Type B pancreatic cell (in vitro differentiated cells): Measurements from ENCODE around the gene KCNN3. TPM values are rescaled to one million over a fixed set of nuclear protein-coding genes. Genes with fewer than 3 reads are reported as not detected.

Experiments used
- DNase-seq: peaks from one replicate; pipeline ENCODE4 v3.0.0; 2021; ENCODE audit warnings: mixed read lengths; ENCODE audit not compliant: unreplicated experiment; ENCODE audit errors: extremely low spot score
- H3K27ac Mint-ChIP-seq: 2 replicates; pipeline ENCODE4 v1.8.0; 2021; ENCODE audit warnings: mild to moderate bottlenecking, mixed read lengths
- H3K27me3 Mint-ChIP-seq: 2 replicates; pipeline ENCODE4 v1.8.0; 2021; ENCODE audit warnings: mixed read lengths
- H3K36me3 Mint-ChIP-seq: 2 replicates; pipeline ENCODE4 v1.8.0; 2021; ENCODE audit warnings: mixed read lengths
- H3K4me1 Mint-ChIP-seq: one replicate; pipeline ENCODE4 v1.8.0; 2021; ENCODE audit warnings: mixed read lengths; ENCODE audit not compliant: unreplicated experiment
- H3K4me3 Mint-ChIP-seq: 2 replicates; pipeline ENCODE4 v1.8.0; 2021; ENCODE audit warnings: mild to moderate bottlenecking, mixed read lengths
- H3K9me3 Mint-ChIP-seq: 2 replicates; pipeline ENCODE4 v1.8.0; 2021; ENCODE audit warnings: mixed read lengths
- CTCF ChIP-seq: fragments of 200-600 bp; sonication (generic); conservative IDR thresholded peaks from 2 replicates; pipeline ENCODE4 v1.5.0; 2021; ENCODE audit warnings: antibody characterized with exemption, mild to moderate bottlenecking
- total RNA-seq: library from RNA; stranded (reverse); gene quantifications from 2 replicates; pipeline ENCODE4 v1.2.1, GENCODE V29; 2021; ENCODE audit warnings: low replicate concordance

KCNN3 gene
- total RNA-seq, 1 donor from 2014 or later = 3.8 TPM

DNA sequence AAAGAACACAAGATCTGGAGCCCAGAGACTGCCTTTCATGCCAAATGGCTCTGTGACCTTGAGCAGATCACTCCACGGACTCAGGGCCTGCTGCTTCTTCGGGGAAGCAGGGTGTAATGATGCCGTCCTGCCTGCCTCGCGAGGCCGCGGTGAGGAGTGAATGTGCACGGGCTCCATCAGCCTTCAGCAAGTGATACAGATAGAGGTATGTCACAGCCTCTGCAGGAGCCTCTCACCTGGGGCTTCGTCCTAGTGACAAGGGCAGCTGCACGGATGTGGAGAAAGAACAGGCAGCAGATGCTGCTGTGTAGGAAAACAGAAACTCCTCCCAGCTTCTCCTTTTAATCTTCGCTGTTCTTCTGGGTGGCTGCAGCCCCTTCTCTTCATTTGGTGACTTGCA lies 127.5 kb downstream of the KCNN3 start:
- H3K4me3 Mint-ChIP-seq = no peak overlapping the region
- H3K36me3 Mint-ChIP-seq = no peaks in the 10 kb centered on the region
- TF ChIP-seq CTCF = no peak
- peaks cover 5% of the 10 kb centered on the region for H3K9me3 Mint-ChIP-seq
- DNase-seq = no peak
- no peak overlapping the region for H3K27ac Mint-ChIP-seq
- peaks cover 17% of the 10 kb centered on the region for H3K4me1 Mint-ChIP-seq
- peaks cover 58% of the 10 kb centered on the region for H3K27me3 Mint-ChIP-seq

- Mint-ChIP-seq H3K27ac (no peak overlapping the region), H3K36me3 (no peaks in the 10 kb centered on the region), H3K4me1 (peaks cover 14% of the 10 kb centered on the region), H3K27me3 (peaks cover 58% of the 10 kb centered on the region), H3K9me3 (peaks cover 5% of the 10 kb centered on the region), H3K4me3 (no peak overlapping the region)
- peak; percentile 16 for TF ChIP-seq CTCF
- DNase-seq = no peak
These were observed 128.2 kb downstream of the KCNN3 start for GRCh38 chr1:154741741-154742495.

DNA sequence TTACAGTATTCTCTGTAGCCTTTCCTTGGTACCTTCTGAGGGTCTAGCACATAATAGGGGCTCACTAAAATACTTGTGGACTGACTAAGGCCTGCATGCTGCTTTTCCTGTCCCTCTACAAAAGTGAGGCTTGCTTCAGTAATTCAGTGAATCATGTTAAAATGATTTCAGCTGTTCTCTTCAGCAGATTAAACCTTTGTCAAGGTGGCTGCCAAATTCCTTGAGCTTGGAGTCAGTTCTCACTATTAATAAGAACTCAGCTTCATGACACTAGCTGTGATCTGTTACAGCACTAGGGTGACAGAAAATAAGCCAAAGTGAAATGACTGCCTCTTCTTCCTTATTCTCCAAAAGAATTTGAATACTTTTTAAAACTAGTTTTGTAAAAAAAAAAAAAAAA lies 128.8 kb downstream of the KCNN3 start:
- Mint-ChIP-seq H3K4me1 (peaks cover 8% of the 10 kb centered on the region), H3K36me3 (no peaks in the 10 kb centered on the region), H3K27ac (no peak overlapping the region), H3K9me3 (peaks cover 5% of the 10 kb centered on the region), H3K4me3 (no peak overlapping the region), H3K27me3 (peaks cover 55% of the 10 kb centered on the region)
- no peak for TF ChIP-seq CTCF
- no peak for DNase-seq

- Mint-ChIP-seq H3K4me3 (no peak overlapping the region), H3K4me1 (peaks cover 13% of the 10 kb centered on the region), H3K9me3 (peaks cover 5% of the 10 kb centered on the region), H3K36me3 (no peaks in the 10 kb centered on the region), H3K27me3 (peaks cover 51% of the 10 kb centered on the region), H3K27ac (no peak overlapping the region)
- DNase-seq = no peak
- no peak for TF ChIP-seq CTCF
These were observed 130.4 kb downstream of the KCNN3 start for GRCh38 chr1:154739654-154740053.

DNA sequence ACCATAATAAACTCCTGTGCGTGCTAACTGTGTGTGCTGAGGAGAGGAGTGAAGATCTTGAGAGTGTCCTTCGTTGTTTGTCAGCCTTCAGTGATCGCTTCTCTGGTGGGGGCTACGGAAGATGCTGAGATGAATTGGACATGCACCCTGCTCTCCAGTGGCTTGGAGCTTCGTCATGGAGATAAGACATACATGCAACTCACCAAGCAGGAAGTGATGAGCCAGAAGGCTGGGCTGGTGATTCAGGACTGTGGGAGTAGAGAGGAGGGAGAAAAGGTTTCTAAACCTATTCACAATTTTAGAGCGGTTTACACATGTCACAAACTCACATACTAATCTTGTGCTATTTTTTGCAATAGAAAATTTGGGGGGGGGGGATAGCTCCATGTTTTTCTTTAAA lies 133.2 kb downstream of the KCNN3 start:
- H3K36me3 Mint-ChIP-seq = no peaks in the 10 kb centered on the region
- TF ChIP-seq CTCF = no peak
- no peak for DNase-seq
- no peak overlapping the region for H3K4me3 Mint-ChIP-seq
- peaks cover 13% of the 10 kb centered on the region for H3K4me1 Mint-ChIP-seq
- peaks cover 35% of the 10 kb centered on the region for H3K27me3 Mint-ChIP-seq
- H3K27ac Mint-ChIP-seq = peak overlapping the region; percentile 61
- peaks cover 5% of the 10 kb centered on the region for H3K9me3 Mint-ChIP-seq

DNA sequence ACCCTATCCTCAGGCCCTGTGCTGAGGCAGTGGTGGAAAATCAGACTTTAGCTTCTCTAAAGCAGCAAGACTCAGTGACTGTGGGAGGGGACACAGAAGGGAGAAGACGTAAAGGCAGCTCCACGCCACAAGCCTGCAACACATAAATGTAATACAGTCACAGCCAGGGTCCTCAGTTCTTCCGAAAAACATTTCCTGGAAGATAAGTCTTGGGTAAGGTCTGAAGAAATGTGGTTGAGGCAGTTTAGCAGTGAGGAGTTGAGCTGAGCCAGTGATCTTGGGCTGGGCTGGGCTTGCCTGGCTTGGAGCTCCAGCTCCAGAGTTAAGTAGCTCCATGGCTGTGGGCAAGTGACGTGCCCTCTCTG lies 134.3 kb downstream of the KCNN3 start:
- TF ChIP-seq CTCF = no peak
- Mint-ChIP-seq H3K4me3 (peak overlapping the region; percentile 20), H3K4me1 (peaks cover 19% of the 10 kb centered on the region), H3K9me3 (no peaks in the 10 kb centered on the region), H3K36me3 (no peaks in the 10 kb centered on the region), H3K27ac (peak overlapping the region; percentile 82), H3K27me3 (peaks cover 29% of the 10 kb centered on the region)
- DNase-seq = no peak
